Transverse colon (tissue), 4 donors: Measurements from ENCODE around the gene CAMTA1.

Experiments used
- POLR2AphosphoS5 ChIP-seq, 3 donors: sonication (generic); formaldehyde crosslinking; IDR thresholded peaks; one replicate each; pipeline ENCODE4 v1.6.1; 2016; ENCODE audit warnings: antibody characterized with exemption in 3 of 3
- TF ChIP-seq, protein P1 (sequence below), 5 experiments: fragments of 200-600 bp in 3 of 5; fragments of 450-650 bp in 2 of 5; sonication (generic) in 3 of 5; IDR thresholded peaks; 1 replicate in 2 of 5; 2 replicates in 3 of 5; pipeline ENCODE4 v1.5.1; 2016 to 2017; ENCODE audit warnings: antibody characterized with exemption in 5 of 5, inconsistent platforms in 3 of 5, mild to moderate bottlenecking in 2 of 5, moderate library complexity in 1 of 5

DNA sequence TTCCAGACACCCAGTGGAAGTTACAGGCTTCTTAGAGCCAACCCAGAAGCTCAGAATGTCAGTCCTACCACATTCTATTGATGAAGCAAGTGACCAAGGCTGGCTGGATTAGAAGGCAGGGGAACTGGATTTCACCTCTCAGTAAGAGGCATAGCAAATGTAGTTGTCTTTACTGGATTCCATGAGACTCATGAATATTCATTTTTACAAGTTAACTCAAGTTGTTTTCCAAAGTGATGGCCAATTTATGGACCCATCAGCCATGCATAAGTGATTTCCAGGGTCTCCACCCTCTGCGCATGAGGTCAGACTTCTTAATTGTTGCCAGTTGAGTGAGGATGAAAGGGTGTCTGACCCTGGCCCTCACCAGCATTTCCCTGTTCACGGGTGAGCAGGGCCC, 559.0 kb downstream of the CAMTA1 start:
- TF ChIP-seq, protein P1, sequence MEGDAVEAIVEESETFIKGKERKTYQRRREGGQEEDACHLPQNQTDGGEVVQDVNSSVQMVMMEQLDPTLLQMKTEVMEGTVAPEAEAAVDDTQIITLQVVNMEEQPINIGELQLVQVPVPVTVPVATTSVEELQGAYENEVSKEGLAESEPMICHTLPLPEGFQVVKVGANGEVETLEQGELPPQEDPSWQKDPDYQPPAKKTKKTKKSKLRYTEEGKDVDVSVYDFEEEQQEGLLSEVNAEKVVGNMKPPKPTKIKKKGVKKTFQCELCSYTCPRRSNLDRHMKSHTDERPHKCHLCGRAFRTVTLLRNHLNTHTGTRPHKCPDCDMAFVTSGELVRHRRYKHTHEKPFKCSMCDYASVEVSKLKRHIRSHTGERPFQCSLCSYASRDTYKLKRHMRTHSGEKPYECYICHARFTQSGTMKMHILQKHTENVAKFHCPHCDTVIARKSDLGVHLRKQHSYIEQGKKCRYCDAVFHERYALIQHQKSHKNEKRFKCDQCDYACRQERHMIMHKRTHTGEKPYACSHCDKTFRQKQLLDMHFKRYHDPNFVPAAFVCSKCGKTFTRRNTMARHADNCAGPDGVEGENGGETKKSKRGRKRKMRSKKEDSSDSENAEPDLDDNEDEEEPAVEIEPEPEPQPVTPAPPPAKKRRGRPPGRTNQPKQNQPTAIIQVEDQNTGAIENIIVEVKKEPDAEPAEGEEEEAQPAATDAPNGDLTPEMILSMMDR (IDR thresholded peaks at IDR 0.05): no peak
- TF ChIP-seq POLR2AphosphoS5 (IDR thresholded peaks at IDR 0.05): no peak
